GM18868 (cell line): ENCODE results near the gene TMEM132D.

Source experiments
- ATAC-seq: cut with Tn5 transposase; IDR thresholded peaks from one replicate; pipeline ENCODE4 v1.9.1; 2021; ENCODE audit warnings: mild to moderate bottlenecking, moderate library complexity; ENCODE audit not compliant: unreplicated experiment

TMEM132D gene

GRCh38 chr12:129028844-129029243 is 875.0 kb downstream of the TMEM132D start:
- no peak for ATAC-seq

- ATAC-seq, result no peak
Observed at GRCh38 chr12:129025055-129025454, 878.8 kb downstream of the TMEM132D start.
